ENCODE measurements around the gene WIZ.
"Not testable (repeated sequence)": the region's sequence is repeated elsewhere in the genome, so short reads cannot be mapped to it uniquely, and the experiment has no call there.

WIZ gene

GRCh38 chr19:15449620-15450527, at the start of gene WIZ:
Gene WIZ, minus strand, starts transcription at chr19:15449956. Its CDS starts 1,649 bp downstream, at chr19:15448307.
- peak; percentile 93 for DNase-seq (ENCODE audit: low read depth, low spot score)

GRCh38 chr19:15498910-15499309, 49.2 kb upstream of the WIZ start:
- DNase-seq (ENCODE audit: low read depth, low spot score) = no peak

- DNase-seq (ENCODE audit: low read depth, low spot score) = no peak
Observed at GRCh38 chr19:15498156-15498858, 48.6 kb upstream of the WIZ start.

- no peak for DNase-seq (ENCODE audit: low read depth, low spot score)
Observed at GRCh38 chr19:15495151-15495550, 45.4 kb upstream of the WIZ start.

- no peak for DNase-seq (ENCODE audit: low read depth, low spot score)
Observed at GRCh38 chr19:15488489-15489226, 38.9 kb upstream of the WIZ start.

- no peak for DNase-seq (ENCODE audit: low read depth, low spot score)
Observed at GRCh38 chr19:15487038-15487437, 37.3 kb upstream of the WIZ start.

- DNase-seq (ENCODE audit: low read depth, low spot score) = not testable (repeated sequence)
Observed at GRCh38 chr19:15485768-15486167, 36.0 kb upstream of the WIZ start.

- not testable (repeated sequence) for DNase-seq (ENCODE audit: low read depth, low spot score)
Observed at GRCh38 chr19:15480996-15481395, 31.2 kb upstream of the WIZ start.

- no peak for DNase-seq (ENCODE audit: low read depth, low spot score)
Observed at GRCh38 chr19:15479391-15480345, 29.9 kb upstream of the WIZ start, which contains the start of gene PGLYRP2. Gene PGLYRP2, minus strand, starts transcription at chr19:15479501. Its CDS starts 130 bp downstream, at chr19:15479371.

- DNase-seq (ENCODE audit: low read depth, low spot score) = no peak
Observed at GRCh38 chr19:15476325-15476724, 26.6 kb upstream of the WIZ start.

GRCh38 chr19:15475611-15476010, 25.9 kb upstream of the WIZ start:
- no peak for DNase-seq (ENCODE audit: low read depth, low spot score)

GRCh38 chr19:15475169-15475568, 25.4 kb upstream of the WIZ start:
- DNase-seq (ENCODE audit: low read depth, low spot score) = no peak

GRCh38 chr19:15473821-15474220, 24.1 kb upstream of the WIZ start:
- not testable (repeated sequence) for DNase-seq (ENCODE audit: low read depth, low spot score)

- no peak for DNase-seq (ENCODE audit: low read depth, low spot score)
Observed at GRCh38 chr19:15471639-15472101, 21.9 kb upstream of the WIZ start.

- no peak for DNase-seq (ENCODE audit: low read depth, low spot score)
Observed at GRCh38 chr19:15469513-15470297, 19.9 kb upstream of the WIZ start.

GRCh38 chr19:15468675-15469512, 19.1 kb upstream of the WIZ start:
- no peak for DNase-seq (ENCODE audit: low read depth, low spot score)

- no peak for DNase-seq (ENCODE audit: low read depth, low spot score)
Observed at GRCh38 chr19:15467734-15468214, 18.0 kb upstream of the WIZ start.

GRCh38 chr19:15466851-15467733, 17.3 kb upstream of the WIZ start:
- DNase-seq (ENCODE audit: low read depth, low spot score) = no peak
